GM12873 (cell line): Measurements from ENCODE around the gene CDCP1.

Source experiments
- TF ChIP-seq, protein P1 (sequence below): IDR thresholded peaks from 2 replicates; pipeline ENCODE4 v1.5.1; 2012; ENCODE audit warnings: low read depth, mild to moderate bottlenecking, moderate library complexity, low read length, control low read depth; ENCODE audit not compliant: insufficient read depth; ENCODE audit errors: missing control alignments

The CDCP1 gene

DNA sequence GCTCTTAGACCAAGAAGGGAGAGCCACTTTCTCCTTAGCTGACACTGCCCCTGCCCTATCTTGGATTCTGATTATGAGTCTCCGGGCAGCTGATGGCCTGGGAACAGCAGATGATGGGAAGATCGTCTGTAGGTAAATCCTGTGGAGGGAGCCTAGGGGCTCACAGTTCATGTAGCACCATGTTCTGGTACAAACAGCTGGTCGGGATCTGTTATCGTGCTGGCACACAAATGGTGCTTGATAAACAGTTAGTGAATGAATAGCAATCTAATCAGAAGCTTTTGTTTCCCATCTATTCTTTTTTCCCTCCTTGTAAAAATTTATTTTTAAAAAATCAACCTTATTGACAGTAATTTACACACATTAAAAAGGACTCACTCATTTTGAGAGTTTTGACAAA, 26.8 kb downstream of the CDCP1 start:
- TF ChIP-seq, protein P1, sequence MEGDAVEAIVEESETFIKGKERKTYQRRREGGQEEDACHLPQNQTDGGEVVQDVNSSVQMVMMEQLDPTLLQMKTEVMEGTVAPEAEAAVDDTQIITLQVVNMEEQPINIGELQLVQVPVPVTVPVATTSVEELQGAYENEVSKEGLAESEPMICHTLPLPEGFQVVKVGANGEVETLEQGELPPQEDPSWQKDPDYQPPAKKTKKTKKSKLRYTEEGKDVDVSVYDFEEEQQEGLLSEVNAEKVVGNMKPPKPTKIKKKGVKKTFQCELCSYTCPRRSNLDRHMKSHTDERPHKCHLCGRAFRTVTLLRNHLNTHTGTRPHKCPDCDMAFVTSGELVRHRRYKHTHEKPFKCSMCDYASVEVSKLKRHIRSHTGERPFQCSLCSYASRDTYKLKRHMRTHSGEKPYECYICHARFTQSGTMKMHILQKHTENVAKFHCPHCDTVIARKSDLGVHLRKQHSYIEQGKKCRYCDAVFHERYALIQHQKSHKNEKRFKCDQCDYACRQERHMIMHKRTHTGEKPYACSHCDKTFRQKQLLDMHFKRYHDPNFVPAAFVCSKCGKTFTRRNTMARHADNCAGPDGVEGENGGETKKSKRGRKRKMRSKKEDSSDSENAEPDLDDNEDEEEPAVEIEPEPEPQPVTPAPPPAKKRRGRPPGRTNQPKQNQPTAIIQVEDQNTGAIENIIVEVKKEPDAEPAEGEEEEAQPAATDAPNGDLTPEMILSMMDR = no peak

DNA sequence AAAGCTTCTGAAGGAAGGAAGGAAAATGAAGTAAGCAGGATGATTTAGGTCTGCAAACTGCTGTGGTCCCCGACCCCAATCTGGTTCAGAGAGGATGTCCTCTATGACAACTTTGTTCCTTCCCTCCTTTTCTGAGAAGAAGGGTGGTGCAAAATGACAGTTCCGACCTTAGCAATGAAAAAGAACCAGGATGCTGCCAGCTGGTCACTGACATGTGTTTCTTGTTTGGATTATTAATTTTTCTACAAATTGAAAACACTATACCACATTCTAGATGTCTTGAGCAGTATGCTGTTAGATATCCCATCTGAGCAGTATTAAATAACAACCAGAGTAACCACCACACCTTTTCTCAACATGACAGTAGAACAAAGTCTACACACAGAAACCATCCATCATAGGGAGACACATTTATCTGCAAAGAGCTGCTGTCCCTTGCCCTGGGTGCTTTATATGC, 27.5 kb downstream of the CDCP1 start:
- TF ChIP-seq, protein P1 = no peak

DNA sequence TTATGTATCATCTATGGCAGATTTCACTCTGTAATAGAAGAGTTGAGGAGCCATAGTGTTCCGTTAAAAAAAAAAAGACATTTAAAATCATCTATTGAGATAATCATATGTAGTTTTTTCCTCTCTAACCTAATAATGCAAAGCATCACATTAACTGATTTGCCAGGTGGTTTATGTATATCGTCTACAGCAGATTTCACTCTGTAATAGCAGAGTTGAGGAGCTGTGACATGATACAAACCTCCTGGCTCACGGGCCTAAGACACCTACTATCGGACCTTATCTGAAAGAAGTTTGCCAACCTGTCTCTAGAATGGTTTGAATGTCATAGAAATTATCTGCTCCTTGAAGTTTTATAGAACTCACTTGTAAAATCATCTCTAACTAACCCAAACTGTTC, 29.8 kb downstream of the CDCP1 start:
- TF ChIP-seq, protein P1 = no peak

DNA sequence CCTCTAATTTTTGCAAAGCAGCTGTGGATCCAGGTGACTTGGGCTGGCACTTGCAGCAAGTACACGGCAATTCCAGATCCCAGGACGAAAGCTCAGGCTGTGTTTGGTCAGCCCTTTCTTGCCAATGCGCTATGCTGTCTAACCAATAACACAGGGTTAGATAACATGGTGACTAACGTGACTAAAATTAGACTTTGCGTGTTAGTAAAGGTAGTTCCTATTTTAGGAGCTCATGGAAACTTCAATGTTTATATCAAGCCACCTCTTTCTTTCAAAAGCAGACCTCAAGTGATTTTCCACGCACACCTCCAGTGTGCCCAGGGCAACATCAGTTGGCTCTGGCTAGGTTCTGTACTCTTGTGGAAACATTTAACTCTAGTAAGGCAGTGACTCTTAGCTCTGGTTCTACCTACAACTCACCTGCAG, 32.5 kb downstream of the CDCP1 start:
- TF ChIP-seq, protein P1 = no peak

DNA sequence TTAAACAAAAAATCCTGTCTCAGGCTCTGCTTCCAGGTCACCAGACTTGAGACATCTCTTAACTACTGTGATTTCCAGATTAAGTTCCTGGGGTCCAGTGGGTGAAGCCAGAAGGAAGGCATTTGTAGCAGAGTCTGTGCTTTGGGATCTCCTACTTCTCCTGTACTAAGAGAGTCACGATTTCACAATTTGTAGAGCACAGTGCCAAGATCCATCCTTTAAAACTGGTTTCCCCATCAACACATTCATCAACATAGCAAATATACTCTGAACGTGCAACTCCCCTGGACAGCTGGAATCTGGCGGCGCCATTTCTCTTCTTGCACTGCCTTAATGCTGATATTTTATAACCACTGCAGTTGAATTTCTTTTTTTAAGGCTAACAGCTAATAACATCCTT, 33.2 kb downstream of the CDCP1 start:
- TF ChIP-seq, protein P1 = no peak

DNA sequence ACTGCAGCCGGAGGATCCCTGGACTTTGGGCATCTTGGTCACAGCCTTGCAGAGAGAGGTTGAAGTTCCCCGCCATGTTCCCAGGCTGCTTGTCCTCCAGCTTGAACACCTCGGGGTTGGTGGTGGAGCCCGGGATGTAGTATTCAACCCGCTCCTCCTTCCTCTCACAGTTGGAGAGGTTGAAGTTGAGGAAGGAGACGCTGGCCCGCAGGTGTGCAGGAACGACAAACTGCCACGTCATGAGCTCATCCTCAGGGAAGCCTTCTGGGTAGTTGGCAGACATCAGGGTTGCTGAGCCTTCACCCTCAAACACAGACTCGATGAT, 35.7 kb downstream of the CDCP1 start:
- TF ChIP-seq, protein P1 = no peak

DNA sequence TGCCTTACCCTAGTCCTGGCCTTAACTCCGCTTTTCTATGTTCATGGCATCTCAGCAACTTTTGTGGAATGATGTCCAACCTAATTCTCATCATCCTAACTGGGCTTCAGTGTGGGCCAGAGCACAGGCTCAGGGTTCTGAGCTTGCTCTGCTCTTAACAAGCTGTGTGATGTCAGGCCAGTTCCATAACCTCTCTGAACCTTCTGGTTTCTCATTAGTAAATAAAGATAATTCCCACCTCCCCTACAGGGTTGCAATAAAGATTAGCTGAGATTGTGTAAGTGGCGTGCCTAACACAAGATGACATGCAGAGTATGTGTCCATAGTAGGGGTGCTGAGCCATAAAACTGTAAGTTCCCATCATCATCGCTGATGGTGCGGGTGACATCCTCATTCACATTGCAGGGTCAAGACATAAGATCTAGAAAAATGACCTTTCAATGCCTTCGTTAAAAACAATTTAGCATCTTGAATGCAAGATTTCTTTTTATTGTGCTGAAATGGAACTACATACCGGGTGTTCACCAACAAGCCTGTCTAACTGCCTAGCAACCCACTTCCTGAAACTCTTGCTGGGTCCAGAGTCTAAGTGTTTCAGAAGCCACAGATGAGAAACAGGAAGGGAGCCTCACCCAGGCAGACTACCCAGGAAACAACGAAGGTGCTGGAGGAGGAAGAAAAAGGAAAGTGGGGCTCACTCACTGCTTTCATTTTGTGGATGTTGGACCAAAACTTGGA, 36.2 kb downstream of the CDCP1 start:
- TF ChIP-seq, protein P1 = no peak
